ENCODE results near the gene SNRK. TPM values are rescaled to one million over a fixed set of nuclear protein-coding genes. Genes with fewer than 3 reads are reported as not detected.

The SNRK gene
- total and polyA plus RNA-seq, 2 of the 13 experiments (the other 11 are each of a cell fraction or from before 2014, with no cell fraction given) = 11.4 to 16.1 TPM

DNA sequence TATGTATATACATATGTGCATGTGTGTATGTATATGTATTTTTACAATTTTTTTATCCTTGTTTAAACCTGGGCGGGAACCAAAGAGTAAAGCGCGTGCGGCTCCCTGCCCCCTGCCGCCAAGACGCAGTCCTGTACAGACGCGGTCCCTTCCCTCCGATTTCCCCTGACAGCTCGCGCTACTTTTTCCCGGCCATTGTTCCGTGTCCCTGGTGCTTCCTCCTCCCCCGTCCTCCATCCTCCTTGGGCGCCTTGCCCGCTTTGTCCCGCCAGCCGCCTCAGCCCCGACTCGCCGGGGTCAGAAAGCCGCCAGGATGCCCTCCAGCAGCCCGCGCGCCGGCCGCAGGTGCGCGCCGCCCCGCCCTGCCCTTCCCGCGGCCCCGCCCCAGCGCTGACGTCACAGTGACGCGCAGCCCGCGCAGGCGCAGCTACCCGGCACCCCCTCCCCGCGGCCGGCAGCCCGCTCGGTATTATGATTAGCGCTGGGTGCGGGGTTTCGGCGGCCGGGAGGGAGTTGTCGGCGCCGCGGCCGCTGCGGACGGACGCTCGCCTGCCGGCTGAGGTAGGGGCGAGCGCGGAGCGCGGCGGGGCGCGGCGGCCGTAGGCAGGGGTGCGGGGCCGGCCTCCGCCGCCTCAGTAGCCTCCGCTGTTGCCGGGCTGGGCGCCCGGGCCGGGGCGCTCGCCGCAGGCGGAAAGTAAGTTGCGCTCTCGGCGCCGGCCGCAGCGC lies at the start of gene SNRK (continued):
- TF ChIP-seq RARA (CRISPR knock-in tag; IDR thresholded peaks at IDR 0.05) = 0 out of 2 replicates have a peak, but pooled peaks have one; percentile 20
- TF ChIP-seq POLR2G (IDR thresholded peaks at IDR 0.05; ENCODE audit: low read depth, low read length) = peak; percentile 64
- TF ChIP-seq CREB1 (IDR thresholded peaks at IDR 0.05) = peak; percentile 98
- peak; percentile 61; the same call in 1 of the 2 replicates for TF ChIP-seq CREB1 (CRISPR knock-in tag; IDR thresholded peaks at IDR 0.05)
- TF ChIP-seq ARID2 (CRISPR knock-in tag; IDR thresholded peaks at IDR 0.05; ENCODE audit: borderline replicate concordance) = no peak
- TF ChIP-seq, protein P1, sequence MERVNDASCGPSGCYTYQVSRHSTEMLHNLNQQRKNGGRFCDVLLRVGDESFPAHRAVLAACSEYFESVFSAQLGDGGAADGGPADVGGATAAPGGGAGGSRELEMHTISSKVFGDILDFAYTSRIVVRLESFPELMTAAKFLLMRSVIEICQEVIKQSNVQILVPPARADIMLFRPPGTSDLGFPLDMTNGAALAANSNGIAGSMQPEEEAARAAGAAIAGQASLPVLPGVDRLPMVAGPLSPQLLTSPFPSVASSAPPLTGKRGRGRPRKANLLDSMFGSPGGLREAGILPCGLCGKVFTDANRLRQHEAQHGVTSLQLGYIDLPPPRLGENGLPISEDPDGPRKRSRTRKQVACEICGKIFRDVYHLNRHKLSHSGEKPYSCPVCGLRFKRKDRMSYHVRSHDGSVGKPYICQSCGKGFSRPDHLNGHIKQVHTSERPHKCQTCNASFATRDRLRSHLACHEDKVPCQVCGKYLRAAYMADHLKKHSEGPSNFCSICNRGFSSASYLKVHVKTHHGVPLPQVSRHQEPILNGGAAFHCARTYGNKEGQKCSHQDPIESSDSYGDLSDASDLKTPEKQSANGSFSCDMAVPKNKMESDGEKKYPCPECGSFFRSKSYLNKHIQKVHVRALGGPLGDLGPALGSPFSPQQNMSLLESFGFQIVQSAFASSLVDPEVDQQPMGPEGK (CRISPR knock-in tag; IDR thresholded peaks at IDR 0.05) = no peak
- TF ChIP-seq CENPX (CRISPR knock-in tag; IDR thresholded peaks at IDR 0.05) = no peak
- TF ChIP-seq ZBTB7B (CRISPR knock-in tag; IDR thresholded peaks at IDR 0.05) = no peak
- TF ChIP-seq, protein P2, sequence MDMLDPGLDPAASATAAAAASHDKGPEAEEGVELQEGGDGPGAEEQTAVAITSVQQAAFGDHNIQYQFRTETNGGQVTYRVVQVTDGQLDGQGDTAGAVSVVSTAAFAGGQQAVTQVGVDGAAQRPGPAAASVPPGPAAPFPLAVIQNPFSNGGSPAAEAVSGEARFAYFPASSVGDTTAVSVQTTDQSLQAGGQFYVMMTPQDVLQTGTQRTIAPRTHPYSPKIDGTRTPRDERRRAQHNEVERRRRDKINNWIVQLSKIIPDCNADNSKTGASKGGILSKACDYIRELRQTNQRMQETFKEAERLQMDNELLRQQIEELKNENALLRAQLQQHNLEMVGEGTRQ (IDR thresholded peaks at IDR 0.05; ENCODE audit: low read depth, low read length) = no peak
- TF ChIP-seq, protein P2 (CRISPR knock-in tag; IDR thresholded peaks at IDR 0.05; ENCODE audit: borderline replicate concordance) = no peak
- TF ChIP-seq ZFY (CRISPR knock-in tag; IDR thresholded peaks at IDR 0.05) = peak; percentile 81
- TF ChIP-seq, protein P3, sequence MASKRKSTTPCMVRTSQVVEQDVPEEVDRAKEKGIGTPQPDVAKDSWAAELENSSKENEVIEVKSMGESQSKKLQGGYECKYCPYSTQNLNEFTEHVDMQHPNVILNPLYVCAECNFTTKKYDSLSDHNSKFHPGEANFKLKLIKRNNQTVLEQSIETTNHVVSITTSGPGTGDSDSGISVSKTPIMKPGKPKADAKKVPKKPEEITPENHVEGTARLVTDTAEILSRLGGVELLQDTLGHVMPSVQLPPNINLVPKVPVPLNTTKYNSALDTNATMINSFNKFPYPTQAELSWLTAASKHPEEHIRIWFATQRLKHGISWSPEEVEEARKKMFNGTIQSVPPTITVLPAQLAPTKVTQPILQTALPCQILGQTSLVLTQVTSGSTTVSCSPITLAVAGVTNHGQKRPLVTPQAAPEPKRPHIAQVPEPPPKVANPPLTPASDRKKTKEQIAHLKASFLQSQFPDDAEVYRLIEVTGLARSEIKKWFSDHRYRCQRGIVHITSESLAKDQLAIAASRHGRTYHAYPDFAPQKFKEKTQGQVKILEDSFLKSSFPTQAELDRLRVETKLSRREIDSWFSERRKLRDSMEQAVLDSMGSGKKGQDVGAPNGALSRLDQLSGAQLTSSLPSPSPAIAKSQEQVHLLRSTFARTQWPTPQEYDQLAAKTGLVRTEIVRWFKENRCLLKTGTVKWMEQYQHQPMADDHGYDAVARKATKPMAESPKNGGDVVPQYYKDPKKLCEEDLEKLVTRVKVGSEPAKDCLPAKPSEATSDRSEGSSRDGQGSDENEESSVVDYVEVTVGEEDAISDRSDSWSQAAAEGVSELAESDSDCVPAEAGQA (IDR thresholded peaks at IDR 0.05; ENCODE audit: low read depth) = no peak
- TF ChIP-seq, protein P3 (CRISPR knock-in tag; IDR thresholded peaks at IDR 0.05; ENCODE audit: borderline replicate concordance) = 0 out of 2 replicates have a peak, but pooled peaks have one; percentile 11
- TF ChIP-seq, protein P4, sequence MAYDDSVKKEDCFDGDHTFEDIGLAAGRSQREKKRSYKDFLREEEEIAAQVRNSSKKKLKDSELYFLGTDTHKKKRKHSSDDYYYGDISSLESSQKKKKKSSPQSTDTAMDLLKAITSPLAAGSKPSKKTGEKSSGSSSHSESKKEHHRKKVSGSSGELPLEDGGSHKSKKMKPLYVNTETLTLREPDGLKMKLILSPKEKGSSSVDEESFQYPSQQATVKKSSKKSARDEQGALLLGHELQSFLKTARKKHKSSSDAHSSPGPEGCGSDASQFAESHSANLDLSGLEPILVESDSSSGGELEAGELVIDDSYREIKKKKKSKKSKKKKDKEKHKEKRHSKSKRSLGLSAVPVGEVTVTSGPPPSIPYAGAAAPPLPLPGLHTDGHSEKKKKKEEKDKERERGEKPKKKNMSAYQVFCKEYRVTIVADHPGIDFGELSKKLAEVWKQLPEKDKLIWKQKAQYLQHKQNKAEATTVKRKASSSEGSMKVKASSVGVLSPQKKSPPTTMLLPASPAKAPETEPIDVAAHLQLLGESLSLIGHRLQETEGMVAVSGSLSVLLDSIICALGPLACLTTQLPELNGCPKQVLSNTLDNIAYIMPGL (CRISPR knock-in tag; IDR thresholded peaks at IDR 0.05; ENCODE audit: borderline replicate concordance in 1 of 2, low read depth in 1 of 2) = peak in 1 of 2 experiments; percentile 13; a peak in 2 of 4 replicates
- peak; percentile 67; the same call in 1 of the 2 replicates for TF ChIP-seq ZFX (CRISPR knock-in tag; IDR thresholded peaks at IDR 0.05; ENCODE audit: low read depth)
- TF ChIP-seq POLR2AphosphoS5 (IDR thresholded peaks at IDR 0.05; ENCODE audit: low read depth, low read length) = peak; percentile 67; the same call in 1 of the 2 replicates
- TF ChIP-seq MEIS2 (CRISPR knock-in tag; IDR thresholded peaks at IDR 0.05) = 0 out of 2 replicates have a peak, but pooled peaks have one; percentile 17
- no peak for TF ChIP-seq ZNF792 (CRISPR knock-in tag; IDR thresholded peaks at IDR 0.05)

All from HepG2 (cell line).